Body of pancreas (tissue), 4 donors: Measurements from ENCODE around the gene SOX13.

Experiments
- POLR2A ChIP-seq, 3 donors: fragments of 450-650 bp; IDR thresholded peaks; one replicate each; pipeline ENCODE4 v1.6.1; 2016; ENCODE audit warnings: antibody characterized with exemption in 3 of 3, mild to moderate bottlenecking in 2 of 3
- TF ChIP-seq, protein P1 (sequence below), 7 experiments: fragments of 450-650 bp in 4 of 7; fragments of 200-600 bp in 3 of 7; sonication (generic) in 3 of 7; IDR thresholded peaks; one replicate each; pipeline ENCODE4 v1.5.1; 2016 to 2019; ENCODE audit warnings: antibody characterized with exemption in 7 of 7

DNA sequence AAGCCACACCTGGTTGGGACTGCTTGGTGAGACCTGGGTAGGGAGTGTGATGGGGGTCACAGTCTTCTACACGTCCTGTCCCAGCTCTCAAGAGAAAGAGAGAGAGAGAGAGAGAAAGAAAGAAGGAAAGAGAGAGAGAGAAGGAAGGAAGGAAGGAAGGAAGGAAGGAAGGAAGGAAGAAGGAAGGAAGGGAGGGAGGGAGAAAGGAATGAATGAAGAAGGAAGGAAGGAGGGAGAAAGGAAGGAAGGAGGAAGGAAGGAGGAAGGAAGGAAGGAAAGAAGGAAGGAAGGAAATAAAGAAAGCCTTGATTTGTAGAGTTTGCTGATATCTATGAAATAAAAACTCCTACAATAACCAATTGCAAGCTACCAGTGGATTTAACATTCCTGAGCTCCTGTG is 28.5 kb upstream of the SOX13 start:
- TF ChIP-seq, protein P1, sequence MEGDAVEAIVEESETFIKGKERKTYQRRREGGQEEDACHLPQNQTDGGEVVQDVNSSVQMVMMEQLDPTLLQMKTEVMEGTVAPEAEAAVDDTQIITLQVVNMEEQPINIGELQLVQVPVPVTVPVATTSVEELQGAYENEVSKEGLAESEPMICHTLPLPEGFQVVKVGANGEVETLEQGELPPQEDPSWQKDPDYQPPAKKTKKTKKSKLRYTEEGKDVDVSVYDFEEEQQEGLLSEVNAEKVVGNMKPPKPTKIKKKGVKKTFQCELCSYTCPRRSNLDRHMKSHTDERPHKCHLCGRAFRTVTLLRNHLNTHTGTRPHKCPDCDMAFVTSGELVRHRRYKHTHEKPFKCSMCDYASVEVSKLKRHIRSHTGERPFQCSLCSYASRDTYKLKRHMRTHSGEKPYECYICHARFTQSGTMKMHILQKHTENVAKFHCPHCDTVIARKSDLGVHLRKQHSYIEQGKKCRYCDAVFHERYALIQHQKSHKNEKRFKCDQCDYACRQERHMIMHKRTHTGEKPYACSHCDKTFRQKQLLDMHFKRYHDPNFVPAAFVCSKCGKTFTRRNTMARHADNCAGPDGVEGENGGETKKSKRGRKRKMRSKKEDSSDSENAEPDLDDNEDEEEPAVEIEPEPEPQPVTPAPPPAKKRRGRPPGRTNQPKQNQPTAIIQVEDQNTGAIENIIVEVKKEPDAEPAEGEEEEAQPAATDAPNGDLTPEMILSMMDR (IDR thresholded peaks at IDR 0.05), result no peak
- TF ChIP-seq POLR2A (IDR thresholded peaks at IDR 0.05), result no peak
